ENCODE data around the gene LTN1. TPM values are rescaled to one million over a fixed set of nuclear protein-coding genes. Genes with fewer than 3 reads are reported as not detected.
"Not testable (repeated sequence)": the region's sequence is repeated elsewhere in the genome, so short reads cannot be mapped to it uniquely, and the experiment has no call there.

LTN1 gene
- total RNA-seq, 1 experiment from 2014 or later = 27.1 TPM

GRCh38 chr21:28991861-28992525 is 684 bp downstream of the LTN1 start:
- CTCF ChIA-PET = interaction anchor here (1.0 to 1.2 kb wide), 2 partner anchors 9 to 12 kb away, joined by 3 read pairs; no protein-coding TSS in a partner anchor
- POLR2A ChIA-PET = interaction anchor here (0.8 to 3.1 kb wide), 10 partner anchors 11 to 387 kb away, joined by 3 to 79 read pairs (median 4); partner anchors contain the start of genes CCT8, RWDD2B and USP16
- Mint-ChIP-seq H3K4me3 (ENCODE audit: unreplicated experiment) (peak overlapping the region; percentile 95), H3K9me3 (ENCODE audit: unreplicated experiment) (no peaks in the 10 kb centered on the region), H3K27ac (ENCODE audit: low read depth, unreplicated experiment) (peak overlapping the region; percentile 99), H3K27me3 (ENCODE audit: insufficient read depth, unreplicated experiment) (no peaks in the 10 kb centered on the region), H3K4me1 (ENCODE audit: insufficient read depth, unreplicated experiment) (peaks cover 22% of the 10 kb centered on the region), H3K36me3 (ENCODE audit: insufficient read depth, unreplicated experiment) (peaks cover 13% of the 10 kb centered on the region)
- intact Hi-C loops (cut with micrococcal nuclease) = loop anchor here (1.0 to 2.0 kb wide), 2 partner anchors 10 to 33 kb away; partner anchors contain the start of gene USP16
- TF ChIP-seq, protein P1, sequence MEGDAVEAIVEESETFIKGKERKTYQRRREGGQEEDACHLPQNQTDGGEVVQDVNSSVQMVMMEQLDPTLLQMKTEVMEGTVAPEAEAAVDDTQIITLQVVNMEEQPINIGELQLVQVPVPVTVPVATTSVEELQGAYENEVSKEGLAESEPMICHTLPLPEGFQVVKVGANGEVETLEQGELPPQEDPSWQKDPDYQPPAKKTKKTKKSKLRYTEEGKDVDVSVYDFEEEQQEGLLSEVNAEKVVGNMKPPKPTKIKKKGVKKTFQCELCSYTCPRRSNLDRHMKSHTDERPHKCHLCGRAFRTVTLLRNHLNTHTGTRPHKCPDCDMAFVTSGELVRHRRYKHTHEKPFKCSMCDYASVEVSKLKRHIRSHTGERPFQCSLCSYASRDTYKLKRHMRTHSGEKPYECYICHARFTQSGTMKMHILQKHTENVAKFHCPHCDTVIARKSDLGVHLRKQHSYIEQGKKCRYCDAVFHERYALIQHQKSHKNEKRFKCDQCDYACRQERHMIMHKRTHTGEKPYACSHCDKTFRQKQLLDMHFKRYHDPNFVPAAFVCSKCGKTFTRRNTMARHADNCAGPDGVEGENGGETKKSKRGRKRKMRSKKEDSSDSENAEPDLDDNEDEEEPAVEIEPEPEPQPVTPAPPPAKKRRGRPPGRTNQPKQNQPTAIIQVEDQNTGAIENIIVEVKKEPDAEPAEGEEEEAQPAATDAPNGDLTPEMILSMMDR (IDR thresholded peaks at IDR 0.05; ENCODE audit: unreplicated experiment) = no peak
- DNase-seq (ENCODE audit: unreplicated experiment) = peak; percentile 13
- BruUV-seq (replicated peaks) = no TSS peak

- BruUV-seq (replicated peaks); intact Hi-C loops (cut with micrococcal nuclease); H3K9me3 Mint-ChIP-seq (ENCODE audit: unreplicated experiment); H3K27me3 Mint-ChIP-seq (ENCODE audit: insufficient read depth, unreplicated experiment); CTCF ChIA-PET: not testable (repeated sequence)
- peak; percentile 64 for DNase-seq (ENCODE audit: unreplicated experiment)
- Mint-ChIP-seq H3K36me3 (ENCODE audit: insufficient read depth, unreplicated experiment) (peaks cover 51% of the 10 kb centered on the region), H3K27ac (ENCODE audit: low read depth, unreplicated experiment) (peak overlapping the region; percentile 90), H3K4me3 (ENCODE audit: unreplicated experiment) (peak overlapping the region; percentile 9), H3K4me1 (ENCODE audit: insufficient read depth, unreplicated experiment) (peaks cover 21% of the 10 kb centered on the region)
- POLR2A ChIA-PET = interaction anchor here (0.7 kb wide), 1 partner anchor 188 kb away, joined by 3 read pairs; no protein-coding TSS in a partner anchor
These were observed 4.5 kb downstream of the LTN1 start for GRCh38 chr21:28988146-28988545.

DNA sequence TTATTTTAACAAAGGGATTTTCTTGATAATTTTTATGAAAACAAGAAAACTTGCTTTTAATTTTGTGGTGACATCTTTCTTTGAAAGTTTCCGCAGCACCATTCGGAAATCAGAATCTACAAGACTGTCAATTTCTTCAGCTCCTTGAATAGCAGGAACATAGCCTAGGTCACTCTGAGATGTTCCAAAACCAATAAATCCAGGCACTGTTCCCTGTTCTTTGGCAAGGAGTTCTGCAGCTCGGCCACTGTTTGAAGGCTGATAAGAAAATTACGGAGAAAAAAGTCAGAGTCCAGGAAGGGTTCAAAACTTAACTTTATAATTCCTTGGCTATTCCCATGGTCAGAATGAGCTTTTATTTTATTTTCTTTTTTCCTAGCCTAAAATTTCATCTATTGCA is 6.0 kb downstream of the LTN1 start:
- CTCF ChIA-PET = no interaction called here
- no peak for DNase-seq (ENCODE audit: unreplicated experiment)
- H3K36me3 Mint-ChIP-seq (ENCODE audit: insufficient read depth, unreplicated experiment) = peaks cover 62% of the 10 kb centered on the region
- H3K4me3 Mint-ChIP-seq (ENCODE audit: unreplicated experiment) = no peak overlapping the region
- TF ChIP-seq, protein P1 (IDR thresholded peaks at IDR 0.05; ENCODE audit: unreplicated experiment) = no peak
- BruUV-seq (replicated peaks) = no TSS peak
- POLR2A ChIA-PET = no interaction called here
- H3K9me3 Mint-ChIP-seq (ENCODE audit: unreplicated experiment) = no peaks in the 10 kb centered on the region
- H3K27ac Mint-ChIP-seq (ENCODE audit: low read depth, unreplicated experiment) = no peak overlapping the region
- intact Hi-C loops (cut with micrococcal nuclease) = loop anchor here (2.0 kb wide), 1 partner anchor 72 kb away; no protein-coding TSS in a partner anchor
- no peaks in the 10 kb centered on the region for H3K27me3 Mint-ChIP-seq (ENCODE audit: insufficient read depth, unreplicated experiment)
- H3K4me1 Mint-ChIP-seq (ENCODE audit: insufficient read depth, unreplicated experiment) = peaks cover 16% of the 10 kb centered on the region

DNA sequence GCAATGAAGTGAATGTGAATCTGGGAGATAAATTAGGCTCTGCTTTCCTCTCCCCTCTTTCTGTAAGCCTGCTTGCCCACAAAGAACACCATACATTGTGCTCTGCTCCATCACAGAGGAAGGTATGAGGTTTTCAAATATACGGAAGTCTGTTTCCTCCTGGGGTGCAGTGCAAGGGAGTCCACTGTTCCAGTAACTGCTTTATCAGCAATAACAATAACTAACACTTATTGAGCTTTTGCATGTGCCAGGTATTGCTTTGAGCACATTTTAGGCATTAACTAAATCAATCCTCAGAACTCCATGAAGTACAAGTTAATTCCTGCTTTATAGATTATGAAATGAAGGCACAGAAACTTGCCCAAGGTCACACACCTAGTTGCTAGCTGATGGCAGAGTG is 10.0 kb downstream of the LTN1 start:
- DNase-seq (ENCODE audit: unreplicated experiment) = no peak
- Mint-ChIP-seq H3K36me3 (ENCODE audit: insufficient read depth, unreplicated experiment) (peaks cover 86% of the 10 kb centered on the region), H3K9me3 (ENCODE audit: unreplicated experiment) (no peaks in the 10 kb centered on the region), H3K4me3 (ENCODE audit: unreplicated experiment) (no peak overlapping the region), H3K27ac (ENCODE audit: low read depth, unreplicated experiment) (no peak overlapping the region), H3K4me1 (ENCODE audit: insufficient read depth, unreplicated experiment) (no peaks in the 10 kb centered on the region), H3K27me3 (ENCODE audit: insufficient read depth, unreplicated experiment) (no peaks in the 10 kb centered on the region)
- TF ChIP-seq, protein P1 (IDR thresholded peaks at IDR 0.05; ENCODE audit: unreplicated experiment) = no peak
- intact Hi-C loops (cut with micrococcal nuclease) = no loop called here
- no TSS peak for BruUV-seq (replicated peaks)
- ChIA-PET POLR2A (interaction anchor here (0.6 to 1.2 kb wide), 2 partner anchors 45 to 58 kb away, joined by 3 read pairs; no protein-coding TSS in a partner anchor), CTCF (interaction anchor here (0.6 to 1.2 kb wide), 4 partner anchors 10 to 1153 kb away, joined by 3 read pairs; partner anchors contain the start of gene LTN1)
